NT2/D1 (cell line): ENCODE measurements around the gene TMEM132C.

Source experiments
- DNase-seq: peaks from one replicate; pipeline ENCODE4 v3.0.0-alpha.2; 2011; ENCODE audit warnings: low read depth, low spot score
- H3K27me3 ChIP-seq: 2 replicates; pipeline ENCODE4 v1.6.0; 2011; ENCODE audit warnings: mild to moderate bottlenecking; ENCODE audit not compliant: insufficient read length, insufficient read depth
- H3K36me3 ChIP-seq: 2 replicates; pipeline ENCODE4 v1.6.1; 2011; ENCODE audit warnings: mild to moderate bottlenecking, low read length, mixed read lengths; ENCODE audit not compliant: insufficient read depth, insufficient read length
- H3K4me1 ChIP-seq: 2 replicates; pipeline ENCODE4 v1.5.1; 2011; ENCODE audit not compliant: insufficient read depth, insufficient read length
- H3K4me3 ChIP-seq: 2 replicates; pipeline ENCODE4 v1.5.1; 2011; ENCODE audit warnings: low read depth; ENCODE audit not compliant: insufficient read length
- H3K9ac ChIP-seq: 2 replicates; pipeline ENCODE4 v1.6.0; 2011; ENCODE audit warnings: low read depth; ENCODE audit not compliant: insufficient read length
- H3K9me3 ChIP-seq: 2 replicates; pipeline ENCODE4 v1.5.1; 2011; ENCODE audit warnings: mild to moderate bottlenecking, low read length; ENCODE audit not compliant: insufficient read depth
- SUZ12 ChIP-seq: IDR thresholded peaks from 2 replicates; pipeline ENCODE4 v1.6.1; 2011; ENCODE audit not compliant: insufficient read length, insufficient read depth; ENCODE audit errors: extremely low read depth
- YY1 ChIP-seq: IDR thresholded peaks from 2 replicates; pipeline ENCODE4 v1.6.1; 2011; ENCODE audit not compliant: insufficient read length, insufficient read depth
- ZNF274 ChIP-seq: IDR thresholded peaks from 2 replicates; pipeline ENCODE4 v1.6.1; 2011; ENCODE audit warnings: mild to moderate bottlenecking, low read depth, low read length

TMEM132C gene

DNA sequence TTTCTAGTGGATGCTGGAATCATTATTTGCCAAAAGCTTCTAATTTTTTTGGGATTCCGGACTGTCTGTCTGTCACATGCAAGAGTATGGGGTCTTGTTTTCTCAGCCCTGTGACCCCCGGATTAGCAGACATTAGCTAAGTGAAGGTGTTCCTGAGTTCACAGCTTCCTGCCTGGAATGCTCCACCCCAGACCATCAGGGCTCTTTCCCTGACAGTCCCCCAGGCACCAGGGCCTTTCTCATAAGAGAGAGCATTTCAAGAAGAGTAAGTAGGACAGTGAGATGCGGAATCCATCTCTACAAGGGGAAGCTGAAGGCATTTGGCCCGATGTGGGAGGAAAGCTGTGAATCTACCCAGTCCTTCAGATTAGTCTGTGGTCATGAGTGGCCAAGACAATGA, 427.5 kb downstream of the TMEM132C start:
- Histone ChIP-seq H3K4me1 (no peaks in the 10 kb centered on the region), H3K9me3 (peaks cover 8% of the 10 kb centered on the region; the same call in 1 of the 2 replicates), H3K27me3 (peaks cover 3% of the 10 kb centered on the region), H3K36me3 (no peaks in the 10 kb centered on the region), H3K4me3 (no peak overlapping the region), H3K9ac (no peak overlapping the region)
- no peak for DNase-seq
- TF ChIP-seq YY1 (no peak), SUZ12 (no peak), ZNF274 (no peak)

DNA sequence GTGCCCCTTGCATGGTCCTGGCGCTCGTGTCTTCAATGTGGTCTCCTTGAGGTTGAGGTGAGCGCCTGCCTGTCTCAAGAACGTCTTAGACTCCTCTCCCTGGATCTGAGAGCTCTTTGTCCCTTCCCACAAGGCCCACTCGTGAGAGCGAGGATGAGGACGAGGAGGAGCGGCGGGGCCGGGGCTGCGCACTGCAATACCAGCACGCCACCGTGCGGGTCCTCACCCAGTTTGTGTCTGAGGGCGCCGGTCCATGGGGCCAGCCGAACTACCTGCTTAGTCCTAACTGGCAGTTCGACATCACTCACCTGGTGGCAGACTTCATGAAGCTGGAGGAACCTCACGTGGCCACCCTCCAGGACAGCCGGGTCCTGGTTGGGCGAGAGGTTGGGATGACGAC, 428.7 kb downstream of the TMEM132C start:
- no peak overlapping the region for H3K9ac ChIP-seq
- peaks cover 8% of the 10 kb centered on the region; the same call in 1 of the 2 replicates for H3K9me3 ChIP-seq
- H3K4me3 ChIP-seq, result no peak overlapping the region
- DNase-seq, result no peak
- no peaks in the 10 kb centered on the region for H3K4me1 ChIP-seq
- H3K36me3 ChIP-seq, result no peaks in the 10 kb centered on the region
- TF ChIP-seq ZNF274, result no peak
- TF ChIP-seq SUZ12, result no peak
- no peak for TF ChIP-seq YY1
- peaks cover 3% of the 10 kb centered on the region for H3K27me3 ChIP-seq

DNA sequence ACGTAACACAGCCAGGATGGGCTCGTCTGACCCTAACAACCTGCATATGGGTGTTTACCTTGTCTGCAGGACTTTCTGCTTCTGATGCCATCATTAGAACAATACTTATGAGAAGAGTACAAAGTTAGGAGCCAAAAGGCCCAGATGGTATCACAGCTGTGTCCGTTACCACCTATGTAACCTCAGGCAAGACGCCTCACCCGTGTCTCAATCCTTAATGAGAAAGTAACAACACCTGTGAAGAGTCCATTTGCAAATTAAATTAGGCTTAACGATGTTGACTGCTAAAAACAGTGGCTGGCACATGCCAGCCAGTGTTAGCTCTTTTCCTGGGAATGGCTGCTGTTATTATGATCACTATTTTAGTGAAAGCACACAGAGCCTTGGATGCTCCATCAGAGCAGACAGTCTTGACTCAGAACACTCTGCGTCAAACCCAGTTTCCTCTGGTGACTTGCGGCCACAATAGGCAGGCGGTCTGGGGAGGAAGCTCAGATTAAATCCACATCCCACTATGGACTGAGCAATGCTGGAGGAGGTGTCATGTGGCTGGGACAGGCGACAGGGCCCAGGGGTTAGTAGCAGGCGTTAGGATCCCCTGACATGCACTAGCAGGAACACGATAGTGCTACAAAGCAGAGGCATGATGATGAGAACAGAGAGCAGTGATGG, 431.5 kb downstream of the TMEM132C start:
- no peak for TF ChIP-seq SUZ12
- TF ChIP-seq YY1, result no peak
- H3K36me3 ChIP-seq, result no peaks in the 10 kb centered on the region
- no peaks in the 10 kb centered on the region for H3K4me1 ChIP-seq
- H3K4me3 ChIP-seq, result no peak overlapping the region
- no peak overlapping the region for H3K9ac ChIP-seq
- H3K27me3 ChIP-seq, result no peaks in the 10 kb centered on the region
- peaks cover 8% of the 10 kb centered on the region; the same call in 1 of the 2 replicates for H3K9me3 ChIP-seq
- DNase-seq, result no peak

DNA sequence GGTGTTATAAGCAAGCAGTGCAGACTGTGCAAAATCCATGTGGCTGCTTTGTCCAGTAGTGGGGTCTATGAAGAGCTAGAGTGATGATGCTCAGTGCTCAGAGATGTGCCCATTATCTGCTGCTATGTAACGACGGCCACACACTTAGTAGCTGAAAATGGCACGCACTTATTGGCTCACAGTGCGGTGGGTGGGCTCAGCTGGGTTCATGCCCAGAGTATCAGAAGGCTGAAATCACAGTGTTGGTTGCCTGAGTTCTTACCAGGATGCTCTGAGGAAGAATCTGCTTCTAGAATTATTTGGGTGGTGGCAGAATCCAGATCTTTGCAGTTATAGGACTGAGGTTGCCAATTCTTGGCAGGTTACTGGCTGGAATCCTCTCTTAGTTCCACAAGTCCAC, 432.1 kb downstream of the TMEM132C start:
- Histone ChIP-seq H3K27me3 (no peaks in the 10 kb centered on the region), H3K9ac (no peak overlapping the region), H3K4me3 (no peak overlapping the region), H3K9me3 (peaks cover 8% of the 10 kb centered on the region; the same call in 1 of the 2 replicates), H3K36me3 (no peaks in the 10 kb centered on the region), H3K4me1 (no peaks in the 10 kb centered on the region)
- DNase-seq, result no peak
- TF ChIP-seq YY1 (no peak), ZNF274 (no peak), SUZ12 (no peak)

DNA sequence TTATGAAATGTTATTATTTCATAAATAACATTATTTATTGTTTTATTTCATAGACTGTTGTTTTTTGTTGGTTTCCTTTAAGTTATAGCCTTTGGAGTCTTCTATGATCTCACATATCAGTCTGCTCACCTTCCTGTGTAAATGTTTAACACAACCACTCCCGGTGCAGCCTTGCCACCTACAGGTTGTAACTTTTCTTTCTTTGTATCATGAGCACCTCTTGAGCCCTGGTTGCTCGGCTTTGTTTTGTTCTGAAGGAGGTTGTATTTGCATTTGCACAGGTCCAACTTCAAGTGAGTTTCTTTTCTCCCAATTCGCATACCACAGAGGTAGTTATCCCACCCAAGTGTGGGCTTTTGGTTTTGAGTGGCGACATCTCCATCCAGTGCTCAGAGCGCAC, 435.4 kb downstream of the TMEM132C start:
- TF ChIP-seq ZNF274, result no peak
- H3K4me3 ChIP-seq, result no peak overlapping the region
- H3K36me3 ChIP-seq, result no peaks in the 10 kb centered on the region
- no peaks in the 10 kb centered on the region for H3K27me3 ChIP-seq
- DNase-seq, result no peak
- peaks cover 6% of the 10 kb centered on the region; the same call in 1 of the 2 replicates for H3K9me3 ChIP-seq
- no peaks in the 10 kb centered on the region for H3K4me1 ChIP-seq
- H3K9ac ChIP-seq, result no peak overlapping the region

- Histone ChIP-seq H3K36me3 (no peaks in the 10 kb centered on the region), H3K9ac (no peak overlapping the region), H3K9me3 (no peaks in the 10 kb centered on the region), H3K27me3 (no peaks in the 10 kb centered on the region), H3K4me3 (no peak overlapping the region), H3K4me1 (no peaks in the 10 kb centered on the region)
- DNase-seq, result no peak
- TF ChIP-seq ZNF274 (no peak), SUZ12 (no peak), YY1 (no peak)
Observed at GRCh38 chr12:128705140-128705539, 438.2 kb downstream of the TMEM132C start.

DNA sequence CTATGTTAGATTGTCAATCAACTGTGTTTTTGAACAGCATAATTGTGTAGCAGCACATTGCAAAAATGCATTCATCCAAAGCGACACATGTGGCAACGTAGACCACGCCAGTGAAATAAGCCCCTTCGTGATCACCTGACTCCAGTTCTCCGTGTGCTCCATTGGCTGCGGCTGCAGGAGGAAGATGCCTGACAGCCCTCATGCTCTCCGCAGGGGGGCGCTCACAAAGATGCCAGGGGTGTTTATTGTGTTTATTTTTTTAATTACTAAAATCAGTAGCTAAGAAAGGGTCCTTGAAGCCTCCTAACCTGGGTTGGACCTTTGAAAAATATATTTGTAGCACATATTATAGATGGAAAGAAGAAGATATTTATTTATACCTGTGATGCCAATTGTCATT, 440.5 kb downstream of the TMEM132C start:
- DNase-seq, result no peak
- Histone ChIP-seq H3K36me3 (no peaks in the 10 kb centered on the region), H3K9me3 (no peaks in the 10 kb centered on the region), H3K4me3 (no peak overlapping the region), H3K4me1 (no peaks in the 10 kb centered on the region), H3K9ac (no peak overlapping the region), H3K27me3 (no peaks in the 10 kb centered on the region)
- no peak for TF ChIP-seq ZNF274
- TF ChIP-seq YY1, result no peak
- no peak for TF ChIP-seq SUZ12

DNA sequence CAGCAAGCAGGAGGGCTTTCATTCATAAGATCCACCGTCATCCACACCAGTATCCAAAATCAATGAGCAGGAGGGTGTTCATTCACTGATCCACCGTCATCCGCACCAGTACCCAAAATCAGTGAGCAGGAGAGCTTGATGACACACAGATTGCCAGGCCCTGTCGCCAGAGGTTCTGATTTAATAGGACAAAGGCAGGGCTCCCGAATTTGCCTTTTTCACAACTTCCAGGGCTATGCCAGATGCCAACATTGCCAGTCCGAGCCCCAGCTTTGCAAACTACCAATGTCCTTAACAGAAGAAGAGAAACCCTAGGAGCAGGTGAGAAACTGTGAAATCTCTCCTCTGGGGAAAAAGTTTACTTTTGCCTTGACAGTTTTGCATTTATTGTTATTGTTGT, 441.8 kb downstream of the TMEM132C start:
- Histone ChIP-seq H3K4me1 (no peaks in the 10 kb centered on the region), H3K9ac (no peak overlapping the region), H3K36me3 (no peaks in the 10 kb centered on the region), H3K27me3 (no peaks in the 10 kb centered on the region), H3K4me3 (no peak overlapping the region), H3K9me3 (no peaks in the 10 kb centered on the region)
- no peak for DNase-seq
- no peak for TF ChIP-seq SUZ12
- no peak for TF ChIP-seq YY1
- TF ChIP-seq ZNF274, result no peak
